ENCODE data around the gene LRRC63. TPM values are rescaled to one million over a fixed set of nuclear protein-coding genes. Genes with fewer than 3 reads are reported as not detected.
A peak's percentile ranks its signal among the peaks of the same experiment; 100 is the strongest.
"Not testable (repeated sequence)": the region's sequence is repeated elsewhere in the genome, so short reads cannot be mapped to it uniquely, and the experiment has no call there.

LRRC63 gene
- total RNA-seq, 1 donor from 2014 or later: not detected

DNA sequence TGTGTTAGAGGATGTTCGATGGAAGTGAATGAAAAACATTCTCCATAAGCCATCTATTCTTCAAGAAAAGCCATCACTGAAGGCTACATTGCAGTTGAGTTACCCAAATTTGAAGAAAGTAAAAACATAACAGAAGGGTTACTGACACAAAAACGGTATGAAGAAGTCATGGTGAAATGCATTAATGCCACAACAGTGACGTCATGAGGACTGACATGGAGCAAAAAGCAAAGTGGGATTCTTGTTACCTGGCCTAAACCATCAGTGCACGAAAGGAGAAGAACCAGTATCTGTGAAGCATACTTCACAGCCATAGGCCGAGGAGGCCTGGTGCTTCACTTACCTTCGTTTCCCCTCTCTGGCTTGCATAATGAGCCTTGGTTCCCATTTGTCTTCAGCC lies 58.7 kb downstream of the LRRC63 start:
- TF ChIP-seq, protein P1, sequence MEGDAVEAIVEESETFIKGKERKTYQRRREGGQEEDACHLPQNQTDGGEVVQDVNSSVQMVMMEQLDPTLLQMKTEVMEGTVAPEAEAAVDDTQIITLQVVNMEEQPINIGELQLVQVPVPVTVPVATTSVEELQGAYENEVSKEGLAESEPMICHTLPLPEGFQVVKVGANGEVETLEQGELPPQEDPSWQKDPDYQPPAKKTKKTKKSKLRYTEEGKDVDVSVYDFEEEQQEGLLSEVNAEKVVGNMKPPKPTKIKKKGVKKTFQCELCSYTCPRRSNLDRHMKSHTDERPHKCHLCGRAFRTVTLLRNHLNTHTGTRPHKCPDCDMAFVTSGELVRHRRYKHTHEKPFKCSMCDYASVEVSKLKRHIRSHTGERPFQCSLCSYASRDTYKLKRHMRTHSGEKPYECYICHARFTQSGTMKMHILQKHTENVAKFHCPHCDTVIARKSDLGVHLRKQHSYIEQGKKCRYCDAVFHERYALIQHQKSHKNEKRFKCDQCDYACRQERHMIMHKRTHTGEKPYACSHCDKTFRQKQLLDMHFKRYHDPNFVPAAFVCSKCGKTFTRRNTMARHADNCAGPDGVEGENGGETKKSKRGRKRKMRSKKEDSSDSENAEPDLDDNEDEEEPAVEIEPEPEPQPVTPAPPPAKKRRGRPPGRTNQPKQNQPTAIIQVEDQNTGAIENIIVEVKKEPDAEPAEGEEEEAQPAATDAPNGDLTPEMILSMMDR (IDR thresholded peaks at IDR 0.05; ENCODE audit: partially characterized antibody, unreplicated experiment): no peak
- DNase-seq: no peak
- no peaks in the 10 kb centered on the region for H3K4me1 Mint-ChIP-seq (ENCODE audit: low read depth, unreplicated experiment)
- no peaks in the 10 kb centered on the region for H3K36me3 Mint-ChIP-seq (ENCODE audit: unreplicated experiment)
- no peak overlapping the region for H3K27ac Mint-ChIP-seq (ENCODE audit: unreplicated experiment)
- H3K27me3 Mint-ChIP-seq (ENCODE audit: unreplicated experiment): no peaks in the 10 kb centered on the region
- H3K4me3 Mint-ChIP-seq (ENCODE audit: unreplicated experiment): no peak overlapping the region
- no peaks in the 10 kb centered on the region for H3K9me3 Mint-ChIP-seq (ENCODE audit: unreplicated experiment)

DNA sequence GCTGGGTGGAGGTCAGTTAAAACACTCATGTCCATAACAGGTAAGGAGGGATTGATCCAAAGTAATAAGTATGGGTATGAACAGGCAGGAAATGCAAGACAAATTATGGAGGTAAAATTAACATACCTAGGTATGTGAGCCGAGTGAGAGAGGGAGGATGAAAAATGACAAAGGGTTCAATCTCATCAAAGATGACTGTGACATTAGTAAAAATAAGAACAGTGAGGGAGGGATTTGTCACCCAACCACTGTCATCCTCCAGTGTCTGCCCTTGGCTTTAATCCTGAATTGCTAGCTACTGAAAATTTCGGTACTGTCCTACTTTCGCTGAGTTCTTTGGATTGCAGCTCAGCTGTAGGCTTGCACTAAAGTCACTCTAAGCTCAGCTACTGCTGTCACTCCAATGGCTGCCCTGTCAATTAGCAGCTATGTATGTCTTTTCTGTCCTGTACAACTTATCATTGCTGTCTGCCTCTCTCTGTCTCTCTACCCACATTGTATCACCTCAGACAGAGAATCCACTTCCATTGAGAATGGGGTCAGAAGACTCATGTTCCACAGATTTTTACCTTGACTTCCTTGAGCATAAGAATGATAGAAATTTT lies 62.5 kb downstream of the LRRC63 start:
- no peak overlapping the region for H3K27ac Mint-ChIP-seq (ENCODE audit: unreplicated experiment)
- H3K4me3 Mint-ChIP-seq (ENCODE audit: unreplicated experiment): no peak overlapping the region
- H3K27me3 Mint-ChIP-seq (ENCODE audit: unreplicated experiment): no peaks in the 10 kb centered on the region
- no peaks in the 10 kb centered on the region for H3K9me3 Mint-ChIP-seq (ENCODE audit: unreplicated experiment)
- TF ChIP-seq, protein P1 (IDR thresholded peaks at IDR 0.05; ENCODE audit: partially characterized antibody, unreplicated experiment): no peak
- peaks cover 2% of the 10 kb centered on the region for H3K4me1 Mint-ChIP-seq (ENCODE audit: low read depth, unreplicated experiment)
- no peak for DNase-seq
- no peaks in the 10 kb centered on the region for H3K36me3 Mint-ChIP-seq (ENCODE audit: unreplicated experiment)

DNA sequence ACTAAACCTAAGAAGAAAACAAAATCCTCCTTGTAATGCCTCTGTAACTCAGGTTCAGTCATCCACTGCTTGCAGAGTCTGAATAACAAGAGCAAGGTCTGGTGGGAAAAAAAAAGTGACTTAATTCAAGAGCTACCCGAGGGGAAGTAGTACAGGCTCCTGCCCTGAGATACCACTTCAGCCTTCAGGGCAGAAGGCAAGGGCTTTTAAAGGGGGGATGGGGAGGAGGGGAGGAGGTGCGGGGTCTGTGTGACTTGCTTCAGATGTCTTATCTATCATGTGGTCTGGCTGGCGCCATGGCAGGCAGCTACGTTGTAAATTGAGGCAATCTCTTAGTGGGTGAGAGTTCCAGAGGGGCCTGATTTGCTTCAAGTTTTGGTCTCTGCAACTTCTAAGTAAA lies 66.7 kb downstream of the LRRC63 start:
- H3K27ac Mint-ChIP-seq (ENCODE audit: unreplicated experiment): no peak overlapping the region
- peaks cover 7% of the 10 kb centered on the region for H3K4me1 Mint-ChIP-seq (ENCODE audit: low read depth, unreplicated experiment)
- no peak for DNase-seq
- H3K4me3 Mint-ChIP-seq (ENCODE audit: unreplicated experiment): no peak overlapping the region
- H3K27me3 Mint-ChIP-seq (ENCODE audit: unreplicated experiment): no peaks in the 10 kb centered on the region
- no peaks in the 10 kb centered on the region for H3K36me3 Mint-ChIP-seq (ENCODE audit: unreplicated experiment)
- no peaks in the 10 kb centered on the region for H3K9me3 Mint-ChIP-seq (ENCODE audit: unreplicated experiment)
- TF ChIP-seq, protein P1 (IDR thresholded peaks at IDR 0.05; ENCODE audit: partially characterized antibody, unreplicated experiment): no peak

DNA sequence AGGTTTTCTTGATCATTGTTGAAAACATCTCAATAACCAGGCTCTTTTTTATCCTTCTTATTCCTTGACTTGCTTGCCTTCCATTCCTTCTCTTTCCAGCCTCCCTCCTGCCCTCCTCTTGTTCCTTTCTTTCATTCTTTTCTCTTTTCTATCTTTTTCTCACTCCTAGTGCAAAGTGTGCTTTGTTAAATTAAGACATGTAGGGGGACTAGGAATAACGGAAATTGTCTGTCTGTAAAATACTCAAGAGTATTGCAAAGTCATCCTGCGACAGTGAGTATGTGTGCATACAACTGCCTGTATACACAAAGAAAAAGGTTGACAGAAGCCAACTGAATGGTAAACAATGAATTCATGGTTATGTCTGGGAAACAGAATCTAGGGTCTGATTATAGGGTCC lies 70.1 kb downstream of the LRRC63 start:
- no peak for DNase-seq
- Mint-ChIP-seq H3K9me3 (ENCODE audit: unreplicated experiment) (peaks cover 2% of the 10 kb centered on the region), H3K27me3 (ENCODE audit: unreplicated experiment) (peaks cover 1% of the 10 kb centered on the region), H3K4me1 (ENCODE audit: low read depth, unreplicated experiment) (peaks cover 13% of the 10 kb centered on the region), H3K36me3 (ENCODE audit: unreplicated experiment) (no peaks in the 10 kb centered on the region), H3K27ac (ENCODE audit: unreplicated experiment) (no peak overlapping the region), H3K4me3 (ENCODE audit: unreplicated experiment) (no peak overlapping the region)
- TF ChIP-seq, protein P1 (IDR thresholded peaks at IDR 0.05; ENCODE audit: partially characterized antibody, unreplicated experiment): no peak

DNA sequence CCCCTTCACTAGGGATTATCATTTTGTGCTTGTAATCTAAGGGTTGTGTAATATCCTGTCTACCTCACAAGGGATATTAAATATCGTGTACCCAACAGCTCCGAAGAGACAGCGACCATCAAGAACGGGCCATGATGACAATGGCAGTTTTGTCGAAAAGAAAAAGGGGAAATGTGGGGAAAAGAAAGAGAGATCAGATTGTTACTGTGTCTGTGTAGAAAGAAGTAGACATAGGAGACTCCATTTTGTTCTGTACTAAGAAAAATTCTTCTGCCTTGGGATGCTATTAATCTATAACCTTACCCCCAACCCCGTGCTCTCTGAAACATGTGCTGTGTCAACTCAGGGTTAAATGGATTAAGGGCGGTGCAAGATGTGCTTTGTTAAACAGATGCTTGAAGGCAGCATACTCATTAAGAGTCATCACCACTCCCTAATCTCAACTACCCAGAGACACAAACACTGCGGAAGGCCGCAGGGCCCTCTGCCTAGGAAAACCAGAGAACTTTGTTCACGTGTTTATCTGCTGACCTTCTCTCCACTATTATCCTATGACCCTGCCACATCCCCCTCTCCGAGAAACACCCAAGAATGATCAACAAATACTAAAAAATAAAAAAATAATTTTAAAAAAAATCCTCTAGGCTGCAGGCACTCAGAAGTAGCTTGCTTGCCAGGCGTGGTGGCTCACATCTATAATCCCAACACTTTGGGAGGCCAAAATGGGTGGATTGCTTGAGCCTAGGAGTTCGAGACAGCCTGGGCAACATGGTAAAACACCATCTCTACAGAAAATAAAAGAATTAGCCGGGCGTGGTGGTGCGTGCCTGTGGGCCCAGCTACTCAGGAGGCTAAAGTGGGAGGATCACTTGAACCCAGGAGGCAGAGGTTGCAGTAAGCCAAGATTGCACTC lies 72.4 kb downstream of the LRRC63 start:
- Mint-ChIP-seq H3K27ac (ENCODE audit: unreplicated experiment) (peak overlapping the region; percentile 91), H3K4me1 (ENCODE audit: low read depth, unreplicated experiment) (peaks cover 15% of the 10 kb centered on the region), H3K4me3 (ENCODE audit: unreplicated experiment) (peak overlapping the region; percentile 52)
- H3K27me3 Mint-ChIP-seq (ENCODE audit: unreplicated experiment); DNase-seq; H3K9me3 Mint-ChIP-seq (ENCODE audit: unreplicated experiment); H3K36me3 Mint-ChIP-seq (ENCODE audit: unreplicated experiment): not testable (repeated sequence)
